Heart left ventricle (tissue), 16 donors: ENCODE measurements around the gene TBX2. TPM values are rescaled to one million over a fixed set of nuclear protein-coding genes. Genes with fewer than 3 reads are reported as not detected.

Source experiments
- ATAC-seq, 4 donors: fragments of 200-7000 bp; cut with Tn5 transposase; one replicate each; pipeline ENCODE4 v1.9.1; 2020 to 2022; ENCODE audit warnings: moderate library complexity in 4 of 4, mild to moderate bottlenecking in 3 of 4, moderate number of reproducible peaks in 1 of 4
- DNase-seq, 5 donors: peaks; one replicate each; pipeline ENCODE4 v3.0.0-alpha.2; 2020
- H3K27ac ChIP-seq, 12 donors: fragments of 200-600 bp; sonication (generic) in 4 of 12; one replicate each; pipeline versions ENCODE4 v1.5.0 to v1.8.0; 2016 to 2022; ENCODE audit warnings: mild to moderate bottlenecking in 2 of 12
- H3K27me3 ChIP-seq, 9 donors: fragments of 200-600 bp; sonication (generic) in 2 of 9; one replicate each; pipeline versions ENCODE4 v1.5.1 to v1.8.0; 2016 to 2022; ENCODE audit warnings: mild to moderate bottlenecking in 3 of 9
- H3K36me3 ChIP-seq, 9 donors: fragments of 200-600 bp; sonication (generic) in 2 of 9; one replicate each; pipeline versions ENCODE4 v1.5.0 to v1.8.0; 2018 to 2022; ENCODE audit warnings: mild to moderate bottlenecking in 2 of 9
- H3K4me1 ChIP-seq, 12 donors: fragments of 200-600 bp; sonication (generic) in 4 of 12; one replicate each; pipeline versions ENCODE4 v1.5.0 to v1.8.0; 2016 to 2022; ENCODE audit warnings: mild to moderate bottlenecking in 3 of 12
- H3K4me3 ChIP-seq, 12 donors: fragments of 200-600 bp; sonication (generic) in 4 of 12; one replicate each; pipeline versions ENCODE4 v1.5.0 to v1.8.0; 2017 to 2022; ENCODE audit warnings: mild to moderate bottlenecking in 9 of 12, moderate library complexity in 4 of 12
- H3K9me3 ChIP-seq, 12 donors: fragments of 200-600 bp; sonication (generic) in 4 of 12; one replicate each; pipeline versions ENCODE4 v1.5.0 to v1.8.0; 2016 to 2022; ENCODE audit warnings: mild to moderate bottlenecking in 1 of 12
- CTCF ChIP-seq, 12 donors: fragments of 200-600 bp; sonication (generic) in 4 of 12; IDR thresholded peaks; one replicate each; pipeline versions ENCODE4 v1.5.0 to v1.8.0; 2018 to 2022; ENCODE audit warnings: antibody characterized with exemption in 12 of 12, mild to moderate bottlenecking in 5 of 12
- POLR2A ChIP-seq, 2 donors: fragments of 450-650 bp; IDR thresholded peaks; one replicate each; pipeline ENCODE4 v1.6.1; 2017; ENCODE audit warnings: antibody characterized with exemption in 2 of 2, mild to moderate bottlenecking in 2 of 2, moderate library complexity in 2 of 2
- WGBS, 4 donors: extraction: QIAGEN DNeasy Blood & Tissue Kit in 2 of 4; methylation state at CpG; one replicate each; pipeline versions ENCODE4 v1.1.5 to v1.1.7; 2013 to 2018; 5-methylcytosine and 5-hydroxymethylcytosine counted together
- intact Hi-C, 10 donors: fragments of 100-400 bp; cut with DNase I; formaldehyde crosslinking; loops; one replicate each; pipeline versions ENCODE4 v1.11.1 to v1.14.2; 2022
- polyA plus RNA-seq, 2 donors: library from polyadenylated mRNA; stranded (reverse); fragments of 200-250 nt; gene quantifications; one replicate each; pipeline ENCODE4 v1.2.3, GENCODE V29; 2013
- total RNA-seq, 9 donors: library from RNA; depleted of rRNA in 2 of 9; stranded (reverse); fragments of >200 nt in 2 of 9; fragmentation: NEBNext Ultra II Directional in 3 of 9; extraction: Animal tissue kit (Norgen Biotek cat#: 25700) in 3 of 9; gene quantifications; one replicate each; pipeline versions ENCODE4 v1.1.0 to v1.2.4, GENCODE V29; 2016 to 2023
- donor health status: ischemic (EF 13 %, LVEDD 7.1; RV severe dilation, severe dysfunction).
- donor health status: healthy with polysubstance abuse.
- donor health status: DM: no; HTN: yes; CAD: no.
- donor health status: DM: no; HTN: no; CAD: no.
- donor health status: ischemic (EF 25% LVEDD 6.9; RV normal size, moderate dysfunction).
- donor health status: ischemic (EF 25% LVEDD 5.7; RV mildly dilated, moderate dysfunction).
- donor health status: healthy.
- donor health status: DM: yes; HTN: yes; CAD: no.
- donor health status: ischemic (EF 35%, LVEDD 5.7; RV mildly dilated, moderate dysfunction).
- donor health status: nonischemic (EF 11% LVEDD 7.7; RV severe dilation, severe dysfunction).
- donor health status: DM: yes; HTN: yes; CAD: no.
- donor health status: PGD.
- donor health status: ischemic (EF 29% LVEDD 5.4; RV normal size, mild dysfunction).
- donor health status: nonischemic (EF 23%, LVEDD 6.1; RV moderate dilation, normal function).

Gene TBX2
- total and polyA plus RNA-seq, 11 donors: 7.0 to 23.0 (median 13.4) TPM

- no peak for ATAC-seq
These were observed 35.8 kb upstream of the TBX2 start for GRCh38 chr17:61363601-61364462.

GRCh38 chr17:61364463-61364846, 35.2 kb upstream of the TBX2 start:
- peaks cover 0 to 18% (median 0%) of the 10 kb centered on the region in 12 donors for H3K4me1 ChIP-seq
- no peak for ATAC-seq
- intact Hi-C loops: no loop called here
- H3K27ac ChIP-seq: no peak overlapping the region
- WGBS, 4 donors: 97 to 100% (median 99%) methylated on average over 3 of the region's 3 CpGs
- no peak for TF ChIP-seq POLR2A (IDR thresholded peaks at IDR 0.05)
- H3K36me3 ChIP-seq: no peaks in the 10 kb centered on the region
- peaks cover 0 to 3% (median 0%) of the 10 kb centered on the region in 9 donors for H3K27me3 ChIP-seq
- H3K9me3 ChIP-seq: no peaks in the 10 kb centered on the region
- DNase-seq: no peak
- no peak overlapping the region for H3K4me3 ChIP-seq

More at GRCh38 chr17:61363601-61364462, 35.8 kb upstream of the TBX2 start:
- TF ChIP-seq CTCF (IDR thresholded peaks at IDR 0.05): no peak
- TF ChIP-seq POLR2A (IDR thresholded peaks at IDR 0.05): no peak
- no peak overlapping the region for H3K27ac ChIP-seq
- H3K27me3 ChIP-seq: peaks cover 0 to 3% (median 0%) of the 10 kb centered on the region in 9 donors
- DNase-seq: no peak
- peaks cover 0 to 18% (median 0%) of the 10 kb centered on the region in 12 donors for H3K4me1 ChIP-seq
- intact Hi-C loops: no loop called here
- 96 to 97% (median 97%) methylated on average over 13 of the region's 13 CpGs for WGBS, 4 donors
- no peaks in the 10 kb centered on the region for H3K36me3 ChIP-seq
- H3K4me3 ChIP-seq: no peak overlapping the region
- no peaks in the 10 kb centered on the region for H3K9me3 ChIP-seq

GRCh38 chr17:61366076-61366714, 33.4 kb upstream of the TBX2 start:
- no peak overlapping the region for H3K4me3 ChIP-seq
- peaks cover 0 to 18% (median 0%) of the 10 kb centered on the region in 12 donors for H3K4me1 ChIP-seq
- intact Hi-C loops: no loop called here
- WGBS, 4 donors: 56 to 77% (median 68%) methylated on average over 8 of the region's 8 CpGs
- H3K27ac ChIP-seq: peak overlapping the region in 3 of 12 donors; percentile 10 to 38 (median 26)
- peaks cover 0 to 3% (median 0%) of the 10 kb centered on the region in 9 donors for H3K27me3 ChIP-seq
- no peak for TF ChIP-seq CTCF (IDR thresholded peaks at IDR 0.05)
- no peak for TF ChIP-seq POLR2A (IDR thresholded peaks at IDR 0.05)
- no peaks in the 10 kb centered on the region for H3K9me3 ChIP-seq
- H3K36me3 ChIP-seq: peaks cover 0 to 3% (median 0%) of the 10 kb centered on the region in 9 donors
- DNase-seq (peak in 1 of 5 donors; percentile 42), ATAC-seq (peak; percentile 52 to 76 (median 74))

- peaks cover 0 to 3% (median 0%) of the 10 kb centered on the region in 9 donors for H3K36me3 ChIP-seq
- DNase-seq (peak; percentile 63 to 85 (median 75)), ATAC-seq (peak; percentile 97 to 99 (median 98))
- peaks cover 0 to 18% (median 0%) of the 10 kb centered on the region in 12 donors for H3K4me1 ChIP-seq
- peaks cover 0 to 3% (median 0%) of the 10 kb centered on the region in 9 donors for H3K27me3 ChIP-seq
- peak overlapping the region in 3 of 12 donors; percentile 10 to 38 (median 26) for H3K27ac ChIP-seq
- intact Hi-C loops: no loop called here
- 43 to 57% (median 54%) methylated on average over 19 of the region's 19 CpGs for WGBS, 4 donors
- TF ChIP-seq POLR2A (IDR thresholded peaks at IDR 0.05) (no peak), CTCF (IDR thresholded peaks at IDR 0.05) (no peak)
- H3K4me3 ChIP-seq: no peak overlapping the region
- no peaks in the 10 kb centered on the region for H3K9me3 ChIP-seq
These were observed 32.8 kb upstream of the TBX2 start for GRCh38 chr17:61366715-61367413.
